Peyer's patch (tissue), 4 donors: ENCODE data around the gene NOC4L.

Experiments used
- POLR2A ChIP-seq, 2 donors: fragments of 450-650 bp; IDR thresholded peaks; one replicate each; pipeline ENCODE4 v1.5.1; 2017; ENCODE audit warnings: antibody characterized with exemption in 2 of 2, mild to moderate bottlenecking in 2 of 2, moderate library complexity in 2 of 2
- TF ChIP-seq, protein P1 (sequence below), 6 experiments: fragments of 450-650 bp in 4 of 6; fragments of 200-600 bp in 2 of 6; sonication (generic) in 1 of 6; IDR thresholded peaks; one replicate each; pipeline ENCODE4 v1.5.1; 2017 to 2019; ENCODE audit warnings: antibody characterized with exemption in 6 of 6, mild to moderate bottlenecking in 3 of 6, moderate library complexity in 1 of 6

DNA sequence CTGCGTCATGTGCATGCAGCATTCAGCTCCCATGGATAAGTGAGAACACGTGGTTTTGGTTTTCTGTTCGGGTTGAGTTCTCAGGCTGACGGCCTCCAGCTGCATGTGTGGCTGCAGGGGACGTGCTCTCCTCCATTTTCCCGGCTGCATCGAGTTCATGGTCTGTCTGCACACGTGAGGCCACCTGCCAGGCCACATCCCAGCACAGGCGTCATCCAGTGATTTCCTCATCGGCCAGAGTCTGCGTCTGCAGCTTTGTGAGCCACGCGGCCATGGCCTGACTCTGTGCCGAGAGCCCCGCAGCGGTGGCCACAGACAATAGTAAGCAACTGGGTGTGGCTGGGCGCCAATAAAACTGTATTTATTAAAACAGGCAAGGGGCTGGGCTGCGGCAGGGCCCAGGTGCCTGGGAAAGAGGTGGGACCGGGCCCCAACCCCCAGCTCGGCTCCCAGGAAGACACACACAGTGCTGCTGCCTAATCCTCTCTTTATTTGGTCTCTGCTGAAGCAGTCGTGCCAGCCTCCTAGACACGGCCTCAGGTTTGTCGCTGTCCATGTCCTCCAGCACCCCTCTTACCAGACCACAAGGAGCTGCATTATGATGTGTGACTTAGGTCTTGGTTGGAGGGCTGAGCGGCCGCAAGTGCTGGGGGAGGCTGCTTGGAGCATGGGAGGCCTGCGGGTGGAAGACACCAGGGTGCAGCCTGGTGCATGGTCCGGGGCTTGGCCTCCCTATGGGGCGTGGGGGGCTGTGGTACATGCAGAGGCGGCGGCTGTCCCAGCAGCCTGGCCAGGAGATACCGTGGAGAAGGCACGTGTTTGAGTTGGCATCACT lies 52.0 kb downstream of the NOC4L start:
- TF ChIP-seq, protein P1, sequence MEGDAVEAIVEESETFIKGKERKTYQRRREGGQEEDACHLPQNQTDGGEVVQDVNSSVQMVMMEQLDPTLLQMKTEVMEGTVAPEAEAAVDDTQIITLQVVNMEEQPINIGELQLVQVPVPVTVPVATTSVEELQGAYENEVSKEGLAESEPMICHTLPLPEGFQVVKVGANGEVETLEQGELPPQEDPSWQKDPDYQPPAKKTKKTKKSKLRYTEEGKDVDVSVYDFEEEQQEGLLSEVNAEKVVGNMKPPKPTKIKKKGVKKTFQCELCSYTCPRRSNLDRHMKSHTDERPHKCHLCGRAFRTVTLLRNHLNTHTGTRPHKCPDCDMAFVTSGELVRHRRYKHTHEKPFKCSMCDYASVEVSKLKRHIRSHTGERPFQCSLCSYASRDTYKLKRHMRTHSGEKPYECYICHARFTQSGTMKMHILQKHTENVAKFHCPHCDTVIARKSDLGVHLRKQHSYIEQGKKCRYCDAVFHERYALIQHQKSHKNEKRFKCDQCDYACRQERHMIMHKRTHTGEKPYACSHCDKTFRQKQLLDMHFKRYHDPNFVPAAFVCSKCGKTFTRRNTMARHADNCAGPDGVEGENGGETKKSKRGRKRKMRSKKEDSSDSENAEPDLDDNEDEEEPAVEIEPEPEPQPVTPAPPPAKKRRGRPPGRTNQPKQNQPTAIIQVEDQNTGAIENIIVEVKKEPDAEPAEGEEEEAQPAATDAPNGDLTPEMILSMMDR (IDR thresholded peaks at IDR 0.05): no peak
- TF ChIP-seq POLR2A (IDR thresholded peaks at IDR 0.05): no peak
